Erythroblast (primary cell): Measurements from ENCODE around the gene CENPC.
"Not testable (repeated sequence)": the region's sequence is repeated elsewhere in the genome, so short reads cannot be mapped to it uniquely, and the experiment has no call there.

Experiments
- DNase-seq, 2 experiments: peaks; one replicate each; lab custom pipeline; 2025; lab: John Stamatoyannopoulos, UW
- GATA1 ChIP-seq: IDR thresholded peaks from 2 replicates; pipeline ENCODE4 v1.6.1; 2011; ENCODE audit warnings: low read depth, mild to moderate bottlenecking, control low read depth, low read length, moderate library complexity
- POLR2A ChIP-seq: IDR thresholded peaks from 2 replicates; pipeline ENCODE4 v1.6.1; 2011; ENCODE audit warnings: mild to moderate bottlenecking, low read length

The CENPC gene

GRCh38 chr4:67475155-67475554 is 70.1 kb downstream of the CENPC start:
- DNase-seq: no peak
- TF ChIP-seq POLR2A (no peak), GATA1 (no peak)

- TF ChIP-seq GATA1: no peak
- TF ChIP-seq POLR2A: no peak
Measured at GRCh38 chr4:67470871-67471270, 74.4 kb downstream of the CENPC start.

DNA sequence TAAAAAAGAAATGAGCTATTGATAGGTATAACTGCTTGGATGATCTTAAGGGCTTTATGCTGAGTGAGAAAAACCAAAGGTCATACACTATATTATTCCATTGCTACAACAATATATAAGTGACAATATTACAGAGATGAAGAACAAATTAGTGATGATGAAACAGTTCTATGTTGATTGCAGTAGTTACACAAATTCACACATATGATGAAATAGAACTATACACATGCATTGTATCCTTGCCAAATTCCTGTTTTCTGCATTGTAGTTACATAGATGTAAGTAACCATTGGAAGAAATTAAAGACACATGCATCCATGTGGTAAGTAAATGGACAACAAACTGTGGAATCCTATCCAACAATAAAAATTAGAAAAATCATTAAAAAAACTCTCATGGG is 76.5 kb downstream of the CENPC start:
- DNase-seq: no peak
- TF ChIP-seq POLR2A (no peak), GATA1 (no peak)

More at GRCh38 chr4:67470871-67471270, 74.4 kb downstream of the CENPC start:
- no peak for DNase-seq

- no peak for TF ChIP-seq POLR2A
- no peak for TF ChIP-seq GATA1
- no peak for DNase-seq
Measured at GRCh38 chr4:67466751-67467150, 78.6 kb downstream of the CENPC start.

DNA sequence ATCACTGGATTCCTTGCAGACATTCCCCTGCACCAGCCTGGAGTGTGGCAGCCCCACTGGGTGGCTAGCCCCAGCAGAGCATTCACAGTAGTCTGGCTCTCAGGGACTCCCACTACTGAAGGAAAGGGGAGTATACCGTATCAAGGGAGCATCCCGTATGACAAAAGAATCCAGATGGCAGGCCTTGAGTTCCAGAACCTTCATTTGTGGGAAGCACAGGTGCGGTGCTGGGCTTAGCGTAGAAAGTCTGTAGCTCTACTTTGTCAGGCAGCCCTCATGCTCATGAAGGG is 79.6 kb downstream of the CENPC start:
- no peak for DNase-seq
- TF ChIP-seq GATA1 (no peak), POLR2A (no peak)

- no peak for DNase-seq
- TF ChIP-seq GATA1: no peak
- TF ChIP-seq POLR2A: no peak
Measured at GRCh38 chr4:67465032-67465762, 80.1 kb downstream of the CENPC start.

DNA sequence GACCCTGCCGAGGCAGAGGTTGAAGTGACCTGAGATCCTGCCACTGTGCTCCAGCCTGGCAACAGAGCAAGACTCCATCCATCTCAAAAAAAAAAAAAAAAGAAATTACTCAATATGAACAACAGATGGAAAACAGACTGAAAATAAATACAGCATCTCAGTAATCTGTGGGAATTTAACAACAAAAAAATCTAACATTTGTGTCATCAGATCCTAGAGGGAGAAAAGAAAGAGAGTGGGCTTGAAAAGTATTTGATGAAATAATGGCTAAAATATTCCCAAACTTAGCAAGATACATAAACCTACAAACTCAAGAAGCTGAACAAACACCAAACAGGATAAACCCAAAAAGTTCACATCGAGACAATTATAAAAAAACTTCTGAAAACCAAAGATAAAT is 84.7 kb downstream of the CENPC start:
- DNase-seq: no peak
- TF ChIP-seq POLR2A (no peak), GATA1 (no peak)

DNA sequence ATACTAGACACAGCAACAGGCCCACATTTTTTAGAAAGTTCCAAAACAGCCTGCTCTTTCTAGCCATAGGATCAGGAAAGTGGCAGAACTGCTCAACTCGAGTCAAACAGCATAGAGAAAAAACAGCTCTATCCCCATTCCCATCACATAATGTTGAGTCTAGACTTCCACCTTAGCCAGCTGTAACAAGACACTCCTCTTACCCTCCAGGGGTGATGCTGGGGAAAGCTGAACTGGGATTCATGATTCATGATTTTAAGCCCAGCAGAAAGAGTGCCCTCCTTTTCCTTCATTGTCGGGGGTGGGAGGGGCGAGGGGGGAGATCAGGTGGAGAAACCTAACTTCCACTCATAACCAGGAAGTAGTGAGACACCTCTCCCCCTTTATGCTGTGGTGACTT is 86.1 kb downstream of the CENPC start:
- no peak for DNase-seq
- TF ChIP-seq POLR2A (no peak), GATA1 (no peak)

- no peak for TF ChIP-seq POLR2A
- TF ChIP-seq GATA1: no peak
Measured at GRCh38 chr4:67456577-67457196, 88.6 kb downstream of the CENPC start.

GRCh38 chr4:67452846-67453205 is 92.5 kb downstream of the CENPC start:
- not testable (repeated sequence) for DNase-seq

More at GRCh38 chr4:67456577-67457196, 88.6 kb downstream of the CENPC start:
- DNase-seq: peak; percentile 6 to 12

- no peak for DNase-seq
- no peak for TF ChIP-seq GATA1
- no peak for TF ChIP-seq POLR2A
Measured at GRCh38 chr4:67452100-67452845, 93.0 kb downstream of the CENPC start.

DNA sequence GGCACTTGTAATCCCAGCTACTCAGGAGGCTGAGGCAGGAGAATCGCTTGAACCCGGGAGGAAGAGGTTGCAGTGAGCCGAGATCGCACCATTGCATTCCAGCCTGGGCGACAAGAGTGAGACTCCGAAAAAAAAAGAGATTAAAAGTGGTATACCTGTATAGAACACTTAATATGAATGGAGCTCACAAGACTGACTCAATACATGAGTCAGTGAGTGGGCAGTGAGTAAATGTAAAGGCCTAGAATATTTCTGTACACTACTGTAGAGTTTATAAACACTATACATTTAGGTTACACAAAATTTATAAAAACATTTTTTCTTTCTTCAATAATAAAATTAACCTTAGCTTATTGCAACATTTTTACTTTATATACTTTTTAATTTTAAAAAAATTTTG is 93.8 kb downstream of the CENPC start:
- TF ChIP-seq GATA1 (no peak), POLR2A (no peak)

GRCh38 chr4:67448621-67449020 is 96.7 kb downstream of the CENPC start:
- no peak for DNase-seq
- TF ChIP-seq POLR2A (no peak), GATA1 (no peak)

More for the DNA sequence above, 93.8 kb downstream of the CENPC start:
- DNase-seq: no peak

DNA sequence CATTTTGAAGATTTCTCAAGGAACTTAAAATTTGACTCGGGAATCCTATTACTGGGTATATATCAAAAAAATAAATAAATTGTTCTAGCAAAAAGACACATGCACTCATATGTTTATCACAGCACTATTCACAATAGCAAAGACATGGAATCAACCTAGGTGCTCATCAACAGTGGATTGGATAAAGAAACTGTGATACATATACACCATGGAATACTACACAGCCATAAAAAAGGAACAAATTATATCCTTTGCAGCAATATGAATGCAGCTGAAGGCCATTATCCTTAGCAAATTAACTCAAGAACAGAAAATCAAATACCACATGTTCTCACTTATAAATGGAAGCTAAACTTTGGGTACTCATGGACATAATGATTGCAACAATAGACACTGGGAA is 97.4 kb downstream of the CENPC start:
- no peak for TF ChIP-seq POLR2A
- no peak for TF ChIP-seq GATA1
- DNase-seq: no peak
